ENCODE results near the gene ATP13A3.
"Not testable (repeated sequence)": the region's sequence is repeated elsewhere in the genome, so short reads cannot be mapped to it uniquely, and the experiment has no call there.

ATP13A3 gene

GRCh38 chr3:194486540-194487288 is at the start of gene ATP13A3:
TSS of gene ATP13A3 (minus strand) at chr3:194487002. CDS start at chr3:194462190, 24,812 bp downstream.
- DNase-seq, result peak; percentile 88

DNA sequence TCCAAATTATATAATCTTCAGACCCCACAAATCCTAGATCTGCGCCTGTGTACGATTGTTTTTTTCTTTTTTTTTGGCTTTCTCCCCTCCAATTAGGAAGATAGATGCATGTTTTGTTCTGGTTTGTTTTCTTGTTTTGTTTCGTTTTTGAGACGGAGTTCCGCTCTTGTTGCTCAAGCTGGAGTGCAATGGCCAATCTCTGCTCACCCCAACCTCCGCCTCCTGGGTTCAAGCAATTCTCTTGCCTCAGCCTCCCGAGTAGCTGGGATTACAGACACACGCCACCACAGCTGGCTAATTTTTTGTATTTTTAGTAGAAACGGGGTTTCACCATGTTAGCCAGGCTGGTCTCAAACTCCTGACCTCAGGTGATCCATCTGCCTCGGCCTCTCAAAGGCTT is 48.4 kb upstream of the ATP13A3 start:
- not testable (repeated sequence) for DNase-seq

DNA sequence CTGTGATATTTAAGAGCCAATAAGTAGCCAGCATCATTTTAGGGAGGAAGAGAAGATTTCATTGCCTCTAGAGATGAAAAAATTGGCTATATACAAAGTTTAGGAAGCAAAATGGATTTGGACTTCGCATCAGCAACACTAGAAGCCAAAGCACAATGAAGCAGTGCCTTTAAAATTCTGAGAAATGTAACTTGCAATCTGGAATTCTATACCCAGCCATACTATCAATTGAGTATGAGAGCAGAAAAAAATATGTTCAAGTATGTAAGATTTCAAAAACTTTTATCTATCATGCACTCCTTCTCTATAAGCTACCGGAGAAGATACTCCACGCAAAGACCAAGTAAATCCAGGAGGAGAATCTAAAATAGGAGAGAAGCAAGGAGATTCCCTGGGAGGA is 47.4 kb upstream of the ATP13A3 start:
- no peak for DNase-seq

GRCh38 chr3:194532591-194532990 is 45.8 kb upstream of the ATP13A3 start:
- DNase-seq, result no peak

GRCh38 chr3:194527726-194528125 is 40.9 kb upstream of the ATP13A3 start:
- DNase-seq, result no peak

DNA sequence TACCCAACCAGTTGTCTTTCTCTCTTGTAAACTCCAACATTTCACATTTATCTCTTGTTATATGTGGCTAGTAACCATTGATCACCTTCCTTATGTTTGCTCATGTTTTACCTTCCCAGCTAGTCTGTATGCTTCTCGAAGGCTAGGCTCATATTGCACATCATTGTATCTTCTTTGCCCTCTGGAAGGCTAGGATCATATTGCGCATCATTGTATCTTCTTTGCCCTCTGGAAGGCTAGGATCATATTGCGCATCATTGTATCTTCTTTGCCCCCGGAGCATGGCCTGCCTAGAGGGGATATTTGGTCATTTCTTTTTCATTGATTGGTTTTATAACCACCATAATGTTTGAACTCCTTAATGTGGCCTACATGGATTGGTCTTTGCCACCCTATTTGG is 39.4 kb upstream of the ATP13A3 start:
- DNase-seq, result no peak

DNA sequence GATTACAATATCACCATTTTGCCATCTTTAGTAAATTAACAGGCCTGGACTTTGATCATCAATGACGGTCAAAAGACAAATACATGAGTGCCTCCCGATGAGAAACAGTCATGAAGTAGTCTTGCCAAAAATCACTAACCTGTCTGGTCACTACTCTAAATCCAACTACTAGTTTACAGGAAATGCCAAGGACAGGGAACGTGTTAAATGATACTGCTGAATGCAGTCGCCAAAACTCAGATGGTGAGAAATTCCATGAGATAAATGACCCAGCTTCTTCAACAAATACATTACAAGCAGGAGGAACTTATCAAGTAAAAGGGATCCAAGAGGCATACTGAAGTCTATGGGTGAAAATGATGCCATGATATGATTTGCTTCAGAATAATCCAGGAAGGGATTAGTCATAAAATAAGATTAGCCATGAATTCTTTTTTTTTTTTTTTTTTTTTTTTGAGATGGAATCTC is 35.8 kb upstream of the ATP13A3 start:
- DNase-seq, result no peak

DNA sequence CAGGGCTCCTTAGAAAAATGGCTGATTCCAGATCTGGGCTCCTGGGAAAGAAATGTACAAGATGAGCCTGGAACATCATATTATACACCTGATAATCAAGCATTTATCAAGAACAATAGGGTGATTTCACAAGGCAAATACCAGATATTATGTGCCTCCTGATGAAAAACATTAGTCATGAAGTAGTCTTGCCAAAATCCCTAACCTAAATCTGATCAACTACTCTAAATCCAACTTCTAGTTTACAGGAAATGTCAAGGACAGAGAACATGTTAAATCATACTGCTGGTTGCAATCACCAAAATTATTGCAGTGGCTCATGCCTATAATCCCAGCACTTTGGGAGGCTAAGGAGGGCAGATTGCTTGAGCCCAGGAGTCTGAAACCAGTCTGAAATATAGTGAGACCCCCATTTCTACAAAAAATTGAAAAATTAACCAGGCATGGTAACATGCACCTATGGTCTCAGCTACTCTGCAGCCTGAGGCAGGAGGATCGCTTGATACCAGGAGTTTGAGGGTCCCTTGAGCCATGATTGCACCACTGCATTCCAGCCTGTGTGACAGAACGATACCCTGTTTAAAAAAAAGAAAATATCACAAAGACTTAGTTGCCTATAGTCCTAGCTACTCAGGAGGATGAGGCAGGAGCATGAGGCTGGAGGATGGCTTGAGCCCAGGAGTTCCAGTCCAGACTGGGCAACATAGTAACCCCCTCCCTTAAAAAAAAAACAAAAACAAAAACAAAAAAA is 34.9 kb upstream of the ATP13A3 start:
- DNase-seq, result no peak

- peak; percentile 75 to 80 for DNase-seq
Measured at GRCh38 chr3:194520682-194521162, 33.9 kb upstream of the ATP13A3 start.

DNA sequence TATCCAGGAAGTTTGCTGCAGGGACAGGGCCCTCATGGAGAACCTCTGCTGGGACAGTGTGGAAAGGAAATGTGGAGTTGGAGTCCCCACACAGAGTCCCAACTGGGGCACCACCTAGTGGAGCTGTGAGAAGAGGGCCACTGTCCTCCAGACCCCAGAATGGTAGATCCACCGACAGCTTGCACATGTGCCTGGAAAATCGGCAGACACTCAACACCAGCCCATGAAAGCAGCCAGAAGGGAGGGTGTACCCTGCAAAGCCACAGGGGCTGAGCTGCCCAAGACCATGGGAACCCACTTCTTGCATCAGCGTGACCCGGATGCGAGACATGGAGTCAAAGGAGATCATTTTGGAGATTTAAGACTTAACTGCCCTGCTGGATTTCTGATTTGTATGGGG is 33.4 kb upstream of the ATP13A3 start:
- peak in 1 of 2 donors; percentile 6 for DNase-seq

GRCh38 chr3:194518652-194519051 is 31.9 kb upstream of the ATP13A3 start:
- no peak for DNase-seq

DNA sequence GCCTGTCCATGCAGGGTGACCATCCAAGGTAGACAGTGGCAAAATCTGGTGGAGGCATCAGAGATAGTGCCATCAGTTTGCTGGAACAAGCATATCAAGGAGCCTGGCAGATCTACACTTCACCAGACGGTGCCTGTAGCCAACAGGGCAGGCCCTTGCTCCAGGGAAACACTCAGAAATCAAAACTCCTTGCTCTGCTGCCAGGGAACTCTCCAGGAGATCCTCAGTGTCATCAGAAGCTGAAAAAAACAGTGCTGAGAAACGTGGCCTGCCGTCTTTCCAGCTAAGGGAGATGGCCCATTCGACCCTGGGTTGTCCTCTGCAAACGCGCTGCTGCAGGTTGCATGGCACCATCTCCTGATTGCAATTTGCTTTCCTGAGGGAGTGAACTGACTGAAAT is 30.5 kb upstream of the ATP13A3 start:
- no peak for DNase-seq

DNA sequence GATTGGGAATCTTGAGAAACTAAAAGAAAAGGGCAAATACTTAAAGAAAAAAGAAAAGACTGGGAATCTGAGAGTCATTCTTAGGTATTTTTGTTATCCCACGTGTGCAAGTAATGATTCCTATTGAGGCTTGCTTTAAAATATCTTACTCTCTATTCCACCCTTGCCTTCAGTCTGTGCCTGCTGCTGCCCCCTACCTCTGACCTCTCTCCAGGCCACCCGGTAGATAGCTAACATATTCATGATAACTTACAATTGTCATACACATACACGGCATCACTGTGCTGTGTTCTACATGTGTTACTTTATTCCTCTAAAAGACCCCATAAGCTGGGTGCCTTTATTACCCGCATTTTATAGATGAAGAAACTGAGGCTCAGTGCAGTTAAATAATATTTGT is 27.8 kb upstream of the ATP13A3 start:
- no peak for DNase-seq

DNA sequence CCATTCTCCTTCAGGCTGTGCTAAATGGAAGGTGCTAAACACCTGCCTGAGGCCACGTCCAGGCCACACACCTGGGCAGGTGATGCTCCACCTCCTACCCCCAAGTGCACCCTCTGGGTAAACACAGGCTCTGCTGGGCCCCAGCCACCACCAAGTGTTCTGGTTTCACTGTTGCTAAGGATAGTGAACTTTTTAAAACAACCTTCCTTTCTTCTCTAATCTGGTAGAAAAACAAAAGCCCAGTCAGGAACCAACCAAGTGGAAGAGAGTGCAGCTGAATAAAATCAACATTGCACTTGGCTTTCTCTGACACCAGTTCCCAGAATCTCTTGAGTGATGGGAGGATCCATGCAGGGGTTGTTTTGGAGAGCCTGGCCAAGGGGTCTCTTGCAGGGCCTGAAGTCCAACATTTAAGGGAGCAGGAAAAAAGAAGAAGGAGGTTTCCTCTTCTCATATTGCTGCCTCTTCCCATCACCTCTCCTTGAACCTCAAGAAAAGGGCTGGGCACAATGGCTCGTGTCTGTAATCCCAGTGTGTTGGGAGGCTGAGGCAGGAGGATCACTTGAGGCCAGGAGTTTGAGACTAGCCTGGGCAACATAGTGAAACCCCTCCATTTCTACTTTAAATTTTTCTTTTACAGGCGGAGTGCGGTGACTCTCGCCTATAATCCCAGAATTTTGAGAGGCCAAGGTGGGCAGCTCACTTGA is 26.2 kb upstream of the ATP13A3 start:
- DNase-seq, result no peak

DNA sequence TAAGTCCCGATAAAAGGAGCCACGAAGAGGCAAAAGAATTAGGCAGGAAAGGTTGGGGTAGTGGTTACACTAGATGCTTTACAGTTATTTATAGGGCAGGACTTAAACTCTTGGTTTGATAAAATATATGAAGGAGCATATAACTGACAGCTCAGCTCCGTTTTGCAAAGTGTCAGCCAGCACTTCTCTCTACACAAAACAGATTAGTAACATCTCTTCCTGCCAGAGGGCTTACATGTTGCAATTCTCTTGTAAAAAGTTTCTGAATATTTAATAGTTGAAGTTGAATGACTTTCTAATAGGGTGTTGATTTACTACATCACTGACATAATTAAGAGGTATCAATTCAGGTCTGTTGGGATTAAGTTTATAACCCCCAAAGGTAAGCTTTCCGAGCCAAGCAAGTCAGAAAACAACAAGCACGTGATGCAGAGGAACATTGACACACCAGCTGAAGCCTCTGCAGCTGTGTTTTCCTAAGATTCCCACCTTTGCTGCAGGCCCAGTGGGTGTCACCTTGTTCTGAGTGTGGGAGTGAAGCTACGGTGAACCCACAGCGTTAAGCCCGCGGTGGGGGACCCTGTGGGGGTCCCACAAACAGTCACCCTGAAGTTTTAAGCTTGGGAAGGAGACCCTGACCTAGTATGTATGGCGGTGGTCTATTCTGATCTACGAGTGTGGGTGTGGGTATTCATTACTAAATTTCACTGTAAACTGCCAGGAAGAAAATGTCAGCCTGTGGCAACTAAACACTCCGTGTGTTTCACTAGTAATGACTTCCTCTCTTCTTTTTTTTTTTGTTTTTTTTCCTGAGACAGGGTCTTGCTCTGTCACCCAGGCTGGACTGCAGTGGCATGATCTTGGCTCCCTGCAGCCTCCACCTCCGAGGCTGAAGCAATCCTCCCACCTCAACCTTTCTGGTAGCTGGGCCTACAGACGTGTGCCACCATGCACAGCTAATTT is 22.0 kb upstream of the ATP13A3 start:
- DNase-seq, result no peak

DNA sequence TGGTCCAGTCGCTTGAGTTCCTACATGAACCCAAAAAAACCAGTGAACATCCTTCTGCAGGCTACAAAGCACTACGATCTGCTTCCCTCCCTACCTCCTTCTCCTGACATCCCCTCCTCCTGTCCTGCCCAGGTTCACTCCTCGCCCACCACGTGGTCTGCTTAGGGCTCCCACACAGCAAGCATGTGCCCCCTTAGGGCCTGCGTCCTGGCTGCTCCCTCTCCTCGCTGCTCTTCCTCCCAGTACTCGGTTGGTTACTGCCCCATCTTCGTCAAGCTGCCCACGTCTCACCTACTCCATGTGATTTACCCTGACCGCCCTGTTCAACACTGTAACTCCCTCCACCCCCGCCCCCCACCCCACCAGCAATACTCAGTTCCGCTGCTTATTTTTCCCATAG is 20.8 kb upstream of the ATP13A3 start:
- DNase-seq, result no peak

GRCh38 chr3:194505791-194506415 is 19.1 kb upstream of the ATP13A3 start:
- DNase-seq, result no peak

- DNase-seq, result no peak
Measured at GRCh38 chr3:194504861-194505260, 18.1 kb upstream of the ATP13A3 start.

DNA sequence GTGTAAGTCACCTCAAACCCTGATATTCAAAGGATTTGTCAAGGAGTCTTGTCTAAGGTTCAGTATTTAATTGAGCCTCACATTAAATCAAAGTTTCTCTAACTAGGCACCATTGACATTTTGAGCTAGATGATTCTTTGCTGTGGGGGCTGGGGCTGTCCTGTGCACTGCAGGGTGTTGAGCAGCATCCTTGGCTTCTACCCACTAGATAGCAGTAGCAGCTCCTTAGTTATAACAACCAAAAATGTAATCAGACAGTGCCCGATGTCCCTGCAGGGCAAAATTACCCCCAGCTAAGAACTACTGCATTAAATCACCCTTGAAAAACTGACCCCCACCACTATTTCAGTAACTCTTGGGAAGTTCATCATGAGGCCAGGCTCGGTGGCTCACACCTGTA is 17.3 kb upstream of the ATP13A3 start:
- no peak for DNase-seq

DNA sequence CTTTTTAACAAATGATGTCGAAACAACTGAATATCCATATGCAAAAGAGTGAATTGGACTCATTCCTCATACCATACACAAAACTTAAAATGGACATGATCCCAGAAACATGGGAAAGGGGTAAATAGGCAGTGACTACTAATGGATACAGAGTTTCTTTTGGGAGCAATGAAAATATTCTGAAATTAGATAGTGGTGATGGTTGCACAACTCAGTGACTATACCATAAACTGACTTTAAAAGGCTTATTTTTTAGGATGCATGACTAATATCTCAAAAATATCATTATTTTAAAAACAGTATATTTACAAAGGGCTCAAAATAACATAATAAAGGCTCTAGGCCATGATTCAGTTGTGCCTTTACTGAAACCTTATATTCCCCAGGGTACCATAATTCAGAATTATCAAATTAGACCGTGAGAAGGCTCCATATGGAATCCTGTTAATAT is 16.3 kb upstream of the ATP13A3 start:
- no peak for DNase-seq

DNA sequence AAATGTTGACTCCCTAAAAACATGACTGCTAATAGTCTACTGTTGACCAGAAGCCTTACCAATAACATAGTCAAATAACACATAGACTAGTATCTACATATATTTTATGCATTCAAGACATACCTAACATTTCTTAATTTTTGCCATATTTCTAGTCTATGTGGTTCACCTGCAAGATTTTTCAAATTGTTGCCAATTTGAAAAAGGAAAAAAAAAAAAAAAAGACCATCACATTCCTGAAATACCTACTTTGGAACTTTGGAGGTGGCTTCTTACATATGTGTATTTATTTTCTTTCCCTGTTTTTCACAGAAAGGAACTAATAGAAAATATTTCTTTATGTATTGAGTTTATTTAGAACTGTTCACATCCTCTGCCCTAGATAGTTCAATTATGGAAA is 13.4 kb upstream of the ATP13A3 start:
- no peak for DNase-seq

GRCh38 chr3:194499516-194499915 is 12.7 kb upstream of the ATP13A3 start:
- DNase-seq, result not testable (repeated sequence)

All from stimulated activated CD4-positive, alpha-beta T cell treated with anti-CD3 and anti-CD28 coated beads, Interleukin-2, amount 100 ng/mL, for 24 hours (primary cell).